Stimulated activated naive CD8-positive, alpha-beta T cell treated with anti-CD3 and anti-CD28 coated beads, Interleukin-15, Interleukin-2, amounts not matched to agents 100 U/mL and 50 U/mL, for 24 hours (primary cell): ENCODE measurements around the gene RPL3.

Experiments
- ATAC-seq: fragments of 150-1000 bp; cut with Tn5 transposase; one replicate; pipeline ENCODE4 v1.10.0; 2021
- DNase-seq: peaks from one replicate; pipeline ENCODE4 v3.0.0; 2021

RPL3 gene

GRCh38 chr22:39282645-39283321 lies 36.6 kb downstream of the RPL3 start:
- DNase-seq, result no peak

GRCh38 chr22:39281126-39281525 lies 38.3 kb downstream of the RPL3 start:
- ATAC-seq (no peak), DNase-seq (no peak)

More at GRCh38 chr22:39282645-39283321, 36.6 kb downstream of the RPL3 start:
- peak; percentile 30 for ATAC-seq

GRCh38 chr22:39280250-39280649 lies 39.2 kb downstream of the RPL3 start:
- no peak for DNase-seq
- no peak for ATAC-seq

GRCh38 chr22:39279170-39279850 lies 40.1 kb downstream of the RPL3 start:
- DNase-seq (no peak), ATAC-seq (no peak)

- DNase-seq, result no peak
- ATAC-seq, result no peak
These were observed 41.4 kb downstream of the RPL3 start for GRCh38 chr22:39278040-39278439.

GRCh38 chr22:39277142-39277607 lies 42.2 kb downstream of the RPL3 start:
- no peak for DNase-seq
- no peak for ATAC-seq

GRCh38 chr22:39276440-39277141 lies 42.8 kb downstream of the RPL3 start:
- DNase-seq (no peak), ATAC-seq (no peak)

- no peak for DNase-seq
- ATAC-seq, result no peak
These were observed 43.5 kb downstream of the RPL3 start for GRCh38 chr22:39275814-39276439.

- DNase-seq (no peak), ATAC-seq (no peak)
These were observed 45.2 kb downstream of the RPL3 start for GRCh38 chr22:39273950-39274887.

- no peak for ATAC-seq
- DNase-seq, result no peak
These were observed 48.6 kb downstream of the RPL3 start for GRCh38 chr22:39270792-39271191.

GRCh38 chr22:39270280-39270679 lies 49.1 kb downstream of the RPL3 start:
- ATAC-seq, result no peak
- DNase-seq, result no peak

GRCh38 chr22:39269095-39269790 lies 50.2 kb downstream of the RPL3 start:
- ATAC-seq, result no peak
- no peak for DNase-seq

- ATAC-seq (no peak), DNase-seq (no peak)
These were observed 50.8 kb downstream of the RPL3 start for GRCh38 chr22:39268645-39269044.

GRCh38 chr22:39267974-39268373 lies 51.4 kb downstream of the RPL3 start:
- DNase-seq, result no peak
- ATAC-seq, result no peak

- DNase-seq (peak; percentile 53), ATAC-seq (peak; percentile 87)
These were observed 52.9 kb downstream of the RPL3 start for GRCh38 chr22:39266398-39267030.

GRCh38 chr22:39265143-39265886 lies 54.1 kb downstream of the RPL3 start:
- no peak for ATAC-seq

GRCh38 chr22:39264349-39265038 lies 54.9 kb downstream of the RPL3 start:
- no peak for ATAC-seq

More at GRCh38 chr22:39265143-39265886, 54.1 kb downstream of the RPL3 start:
- DNase-seq, result no peak

GRCh38 chr22:39263626-39264348 lies 55.6 kb downstream of the RPL3 start:
- ATAC-seq, result no peak
- DNase-seq, result no peak

More at GRCh38 chr22:39264349-39265038, 54.9 kb downstream of the RPL3 start:
- no peak for DNase-seq
